WI38 (cell line): ENCODE measurements around the gene MILR1.
A peak's percentile ranks its signal among the peaks of the same experiment; 100 is the strongest.
"Not testable (repeated sequence)": the region's sequence is repeated elsewhere in the genome, so short reads cannot be mapped to it uniquely, and the experiment has no call there.

Source experiments
- H3K4me3 ChIP-seq: 2 replicates; pipeline ENCODE4 v1.5.1; 2011; ENCODE audit warnings: low read depth, mild to moderate bottlenecking, control low read depth, low read length
- TF ChIP-seq, protein P1 (sequence below): IDR thresholded peaks from 2 replicates; pipeline ENCODE4 v1.5.1; 2012; ENCODE audit warnings: low read depth, mild to moderate bottlenecking, control low read depth, low read length

Gene MILR1

GRCh38 chr17:64420143-64420670, 28.7 kb upstream of the MILR1 start:
- TF ChIP-seq, protein P1, sequence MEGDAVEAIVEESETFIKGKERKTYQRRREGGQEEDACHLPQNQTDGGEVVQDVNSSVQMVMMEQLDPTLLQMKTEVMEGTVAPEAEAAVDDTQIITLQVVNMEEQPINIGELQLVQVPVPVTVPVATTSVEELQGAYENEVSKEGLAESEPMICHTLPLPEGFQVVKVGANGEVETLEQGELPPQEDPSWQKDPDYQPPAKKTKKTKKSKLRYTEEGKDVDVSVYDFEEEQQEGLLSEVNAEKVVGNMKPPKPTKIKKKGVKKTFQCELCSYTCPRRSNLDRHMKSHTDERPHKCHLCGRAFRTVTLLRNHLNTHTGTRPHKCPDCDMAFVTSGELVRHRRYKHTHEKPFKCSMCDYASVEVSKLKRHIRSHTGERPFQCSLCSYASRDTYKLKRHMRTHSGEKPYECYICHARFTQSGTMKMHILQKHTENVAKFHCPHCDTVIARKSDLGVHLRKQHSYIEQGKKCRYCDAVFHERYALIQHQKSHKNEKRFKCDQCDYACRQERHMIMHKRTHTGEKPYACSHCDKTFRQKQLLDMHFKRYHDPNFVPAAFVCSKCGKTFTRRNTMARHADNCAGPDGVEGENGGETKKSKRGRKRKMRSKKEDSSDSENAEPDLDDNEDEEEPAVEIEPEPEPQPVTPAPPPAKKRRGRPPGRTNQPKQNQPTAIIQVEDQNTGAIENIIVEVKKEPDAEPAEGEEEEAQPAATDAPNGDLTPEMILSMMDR: peak; percentile 41; the same call in 1 of the 2 replicates

GRCh38 chr17:64422121-64422520, 26.8 kb upstream of the MILR1 start:
- H3K4me3 ChIP-seq: not testable (repeated sequence)

More at GRCh38 chr17:64420143-64420670, 28.7 kb upstream of the MILR1 start:
- no peak overlapping the region for H3K4me3 ChIP-seq

GRCh38 chr17:64423881-64424280, 25.0 kb upstream of the MILR1 start:
- no peak overlapping the region for H3K4me3 ChIP-seq
- TF ChIP-seq, protein P1: no peak

DNA sequence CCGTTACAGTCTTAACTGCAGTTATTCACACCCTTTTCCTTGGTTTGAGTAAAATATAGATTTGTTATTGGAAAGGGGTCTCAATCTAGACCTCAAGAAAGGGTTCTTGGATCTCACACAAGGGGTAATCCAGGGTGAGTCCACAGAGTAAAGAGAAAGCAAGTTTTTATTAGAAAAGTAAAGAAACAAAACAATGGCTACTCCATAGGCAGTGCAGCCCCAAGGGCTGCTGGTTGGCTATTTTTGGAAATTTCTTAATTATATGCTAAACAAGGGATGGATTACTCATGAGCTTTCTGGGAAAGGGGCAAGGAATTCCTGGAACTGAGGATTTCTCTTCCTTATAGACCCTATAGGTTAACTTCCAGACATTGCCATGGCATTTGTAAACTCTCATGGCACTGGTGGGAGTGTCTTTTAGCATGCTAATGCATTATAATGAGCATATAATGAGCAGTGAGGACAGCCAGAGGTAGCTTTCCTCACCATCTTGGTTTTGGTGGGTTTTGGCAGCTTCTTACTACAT, 24.5 kb upstream of the MILR1 start:
- TF ChIP-seq, protein P1: no peak
- H3K4me3 ChIP-seq: no peak overlapping the region

DNA sequence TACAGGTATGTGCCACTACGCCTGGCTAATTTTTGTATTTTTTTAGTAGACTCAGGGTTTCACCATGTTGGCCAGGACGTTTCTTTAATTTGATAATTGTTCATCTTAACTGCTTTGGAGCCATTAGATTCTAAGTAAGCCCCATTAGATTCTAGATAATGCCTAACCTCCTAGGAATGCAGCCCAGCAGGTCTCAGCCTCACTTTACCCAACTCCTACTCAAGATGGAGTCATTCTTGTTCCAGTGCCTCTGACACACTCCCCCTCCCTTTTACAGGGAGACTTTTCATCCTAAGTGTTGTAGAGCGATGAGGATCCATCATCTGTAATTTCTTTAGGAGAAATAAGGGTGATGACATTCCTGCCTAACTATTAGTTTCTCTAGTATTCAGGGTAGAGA, 23.7 kb upstream of the MILR1 start:
- H3K4me3 ChIP-seq: no peak overlapping the region
- TF ChIP-seq, protein P1: no peak

DNA sequence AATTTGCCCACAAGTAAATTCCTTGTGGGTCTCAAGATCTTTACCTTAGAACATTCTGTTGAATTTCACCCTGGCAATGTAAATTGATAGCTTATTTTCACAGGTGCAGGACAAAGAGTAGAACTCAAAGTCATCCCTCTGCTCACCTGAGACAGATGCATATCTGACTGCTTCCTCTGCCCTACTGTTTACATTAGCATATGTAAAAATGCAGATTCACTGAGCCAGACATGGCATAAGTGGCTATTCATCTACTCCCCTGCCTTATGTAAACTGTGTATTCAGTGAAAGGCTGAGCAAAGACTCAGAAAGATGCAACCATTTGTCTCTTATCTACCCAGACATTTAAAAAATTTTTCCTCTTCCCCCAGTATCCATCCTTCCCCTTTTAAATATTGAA, 22.3 kb upstream of the MILR1 start:
- TF ChIP-seq, protein P1: no peak
- no peak overlapping the region for H3K4me3 ChIP-seq

GRCh38 chr17:64428406-64428805, 20.5 kb upstream of the MILR1 start:
- TF ChIP-seq, protein P1: no peak

GRCh38 chr17:64430036-64430435, 18.9 kb upstream of the MILR1 start:
- H3K4me3 ChIP-seq: not testable (repeated sequence)

More at GRCh38 chr17:64428406-64428805, 20.5 kb upstream of the MILR1 start:
- H3K4me3 ChIP-seq: no peak overlapping the region
